Measurements from ENCODE around the gene ZACN. TPM values are rescaled to one million over a fixed set of nuclear protein-coding genes. Genes with fewer than 3 reads are reported as not detected.

The ZACN gene
- total RNA-seq, 1 donor from 2014 or later = 0.23 TPM

GRCh38 chr17:76079535-76079955 is 563 bp downstream of the ZACN start:
- Histone ChIP-seq H3K4me3 (ENCODE audit: insufficient read depth, low read depth, low read length) (no peak overlapping the region), H3K79me2 (ENCODE audit: insufficient read depth, low read length) (no peaks in the 10 kb centered on the region), H3K27me3 (ENCODE audit: insufficient read depth, low read length) (peaks cover 61% of the 10 kb centered on the region), H2AFZ (ENCODE audit: low read depth, low read length) (no peak overlapping the region), H3K9ac (ENCODE audit: low read length) (no peak overlapping the region), H3K9me3 (ENCODE audit: insufficient read depth, low read depth, low read length) (no peaks in the 10 kb centered on the region), H3K36me3 (ENCODE audit: insufficient read depth, low read length) (peaks cover 5% of the 10 kb centered on the region), H3K4me2 (ENCODE audit: low read length) (no peak overlapping the region), H3K4me1 (ENCODE audit: insufficient read depth, low read length) (peaks cover 7% of the 10 kb centered on the region), H4K20me1 (ENCODE audit: insufficient read depth, low read length) (peaks cover 28% of the 10 kb centered on the region), H3K27ac (ENCODE audit: low read depth, low read length) (no peak overlapping the region)
- Mint-ChIP-seq H3K27me3 (ENCODE audit: low read depth, unreplicated experiment) (peaks cover 45% of the 10 kb centered on the region), H3K27ac (ENCODE audit: unreplicated experiment) (no peak overlapping the region), H3K4me1 (ENCODE audit: low read depth, unreplicated experiment) (peaks cover 18% of the 10 kb centered on the region), H3K4me3 (ENCODE audit: unreplicated experiment) (no peak overlapping the region), H3K36me3 (ENCODE audit: low read depth, unreplicated experiment) (peaks cover 9% of the 10 kb centered on the region), H3K9me3 (ENCODE audit: unreplicated experiment) (no peaks in the 10 kb centered on the region)
- no peak for TF ChIP-seq EZH2 (IDR thresholded peaks at IDR 0.05; ENCODE audit: insufficient read depth, low read length)
- no peak for FAIRE-seq
- DNase-seq (ENCODE audit: low read depth) = no peak

- H3K27me3 Mint-ChIP-seq (ENCODE audit: low read depth, unreplicated experiment) = peaks cover 40% of the 10 kb centered on the region
- no peak overlapping the region for H2AFZ ChIP-seq (ENCODE audit: low read depth, low read length)
- H4K20me1 ChIP-seq (ENCODE audit: insufficient read depth, low read length) = peaks cover 28% of the 10 kb centered on the region
- H3K9me3 ChIP-seq (ENCODE audit: insufficient read depth, low read depth, low read length) = no peaks in the 10 kb centered on the region
- H3K27me3 ChIP-seq (ENCODE audit: insufficient read depth, low read length) = peaks cover 55% of the 10 kb centered on the region
- H3K4me1 Mint-ChIP-seq (ENCODE audit: low read depth, unreplicated experiment) = peaks cover 18% of the 10 kb centered on the region
- no peak overlapping the region for H3K9ac ChIP-seq (ENCODE audit: low read length)
- no peaks in the 10 kb centered on the region for H3K79me2 ChIP-seq (ENCODE audit: insufficient read depth, low read length)
- H3K9me3 Mint-ChIP-seq (ENCODE audit: unreplicated experiment) = no peaks in the 10 kb centered on the region
- H3K4me2 ChIP-seq (ENCODE audit: low read length) = no peak overlapping the region
- peak overlapping the region; percentile 34 for H3K27ac Mint-ChIP-seq (ENCODE audit: unreplicated experiment)
- peaks cover 12% of the 10 kb centered on the region for H3K36me3 Mint-ChIP-seq (ENCODE audit: low read depth, unreplicated experiment)
- H3K4me1 ChIP-seq (ENCODE audit: insufficient read depth, low read length) = peaks cover 7% of the 10 kb centered on the region
- DNase-seq (ENCODE audit: low read depth) = no peak
- H3K4me3 ChIP-seq (ENCODE audit: insufficient read depth, low read depth, low read length) = no peak overlapping the region
- FAIRE-seq = no peak
- H3K4me3 Mint-ChIP-seq (ENCODE audit: unreplicated experiment) = no peak overlapping the region
- H3K36me3 ChIP-seq (ENCODE audit: insufficient read depth, low read length) = peaks cover 7% of the 10 kb centered on the region
- no peak overlapping the region for H3K27ac ChIP-seq (ENCODE audit: low read depth, low read length)
- TF ChIP-seq CTCF (IDR thresholded peaks at IDR 0.05; ENCODE audit: insufficient read depth, low read depth, low read length) = no peak
Observed at GRCh38 chr17:76079956-76080767, 1.2 kb downstream of the ZACN start.

GRCh38 chr17:76080768-76081287 is 1.8 kb downstream of the ZACN start:
- DNase-seq (ENCODE audit: low read depth) (no peak), FAIRE-seq (no peak)
- Mint-ChIP-seq H3K27ac (ENCODE audit: unreplicated experiment) (peak overlapping the region; percentile 34), H3K36me3 (ENCODE audit: low read depth, unreplicated experiment) (peaks cover 13% of the 10 kb centered on the region), H3K4me1 (ENCODE audit: low read depth, unreplicated experiment) (peaks cover 18% of the 10 kb centered on the region), H3K9me3 (ENCODE audit: unreplicated experiment) (no peaks in the 10 kb centered on the region), H3K4me3 (ENCODE audit: unreplicated experiment) (no peak overlapping the region), H3K27me3 (ENCODE audit: low read depth, unreplicated experiment) (peaks cover 33% of the 10 kb centered on the region)
- no peak overlapping the region for H3K27ac ChIP-seq (ENCODE audit: low read depth, low read length)
- peaks cover 28% of the 10 kb centered on the region for H4K20me1 ChIP-seq (ENCODE audit: insufficient read depth, low read length)
- H3K27me3 ChIP-seq (ENCODE audit: insufficient read depth, low read length) = peaks cover 48% of the 10 kb centered on the region
- no peak overlapping the region for H3K4me3 ChIP-seq (ENCODE audit: insufficient read depth, low read depth, low read length)
- H3K79me2 ChIP-seq (ENCODE audit: insufficient read depth, low read length) = no peaks in the 10 kb centered on the region
- H3K9ac ChIP-seq (ENCODE audit: low read length) = no peak overlapping the region
- TF ChIP-seq CTCF (IDR thresholded peaks at IDR 0.05; ENCODE audit: insufficient read depth, low read depth, low read length) = no peak
- no peak for TF ChIP-seq EZH2 (IDR thresholded peaks at IDR 0.05; ENCODE audit: insufficient read depth, low read length)
- peaks cover 6% of the 10 kb centered on the region for H3K4me1 ChIP-seq (ENCODE audit: insufficient read depth, low read length)
- peaks cover 7% of the 10 kb centered on the region for H3K36me3 ChIP-seq (ENCODE audit: insufficient read depth, low read length)
- no peak overlapping the region for H2AFZ ChIP-seq (ENCODE audit: low read depth, low read length)
- no peak overlapping the region for H3K4me2 ChIP-seq (ENCODE audit: low read length)
- H3K9me3 ChIP-seq (ENCODE audit: insufficient read depth, low read depth, low read length) = no peaks in the 10 kb centered on the region

Measured in astrocyte (in vitro differentiated cells and primary cell).